Chondrocyte (in vitro differentiated cells): ENCODE measurements around the gene DHCR7. TPM values are rescaled to one million over a fixed set of nuclear protein-coding genes. Genes with fewer than 3 reads are reported as not detected.

ENCODE experiments used
- DNase-seq: peaks from one replicate; pipeline ENCODE4 v3.0.0; 2021; ENCODE audit warnings: mixed read lengths, low spot score
- H3K27ac Mint-ChIP-seq: one replicate; pipeline ENCODE4 v1.8.0; 2021; ENCODE audit warnings: mild to moderate bottlenecking, moderate library complexity, mixed read lengths; ENCODE audit not compliant: unreplicated experiment
- H3K27me3 Mint-ChIP-seq: 2 replicates; pipeline ENCODE4 v1.8.0; 2021; ENCODE audit warnings: low read depth, mixed read lengths
- H3K36me3 Mint-ChIP-seq: 2 replicates; pipeline ENCODE4 v1.8.0; 2021; ENCODE audit warnings: low read depth, mixed read lengths
- H3K4me1 Mint-ChIP-seq: 2 replicates; pipeline ENCODE4 v1.8.0; 2021; ENCODE audit warnings: low read depth, mild to moderate bottlenecking, mixed read lengths
- H3K4me3 Mint-ChIP-seq: one replicate; pipeline ENCODE4 v1.8.0; 2021; ENCODE audit warnings: mild to moderate bottlenecking, moderate library complexity, mixed read lengths; ENCODE audit not compliant: unreplicated experiment
- H3K9me3 Mint-ChIP-seq: 2 replicates; pipeline ENCODE4 v1.8.0; 2021; ENCODE audit warnings: low read depth, mixed read lengths
- total RNA-seq: library from RNA; stranded (reverse); gene quantifications from 3 replicates; pipeline ENCODE4 v1.2.1, GENCODE V29; 2021
- TF ChIP-seq, protein P1 (sequence below): fragments of 200-600 bp; sonication (generic); IDR thresholded peaks from 2 replicates; pipeline ENCODE4 v1.5.0; 2021; ENCODE audit warnings: antibody characterized with exemption, mild to moderate bottlenecking, moderate library complexity

DHCR7 gene
- total RNA-seq, 1 donor from 2014 or later, result 57.5 TPM

- H3K9me3 Mint-ChIP-seq, result no peaks in the 10 kb centered on the region
- no peak overlapping the region for H3K27ac Mint-ChIP-seq
- H3K27me3 Mint-ChIP-seq, result no peaks in the 10 kb centered on the region
- H3K4me1 Mint-ChIP-seq, result no peaks in the 10 kb centered on the region
- H3K4me3 Mint-ChIP-seq, result no peak overlapping the region
- peaks cover 33% of the 10 kb centered on the region for H3K36me3 Mint-ChIP-seq
- TF ChIP-seq, protein P1, sequence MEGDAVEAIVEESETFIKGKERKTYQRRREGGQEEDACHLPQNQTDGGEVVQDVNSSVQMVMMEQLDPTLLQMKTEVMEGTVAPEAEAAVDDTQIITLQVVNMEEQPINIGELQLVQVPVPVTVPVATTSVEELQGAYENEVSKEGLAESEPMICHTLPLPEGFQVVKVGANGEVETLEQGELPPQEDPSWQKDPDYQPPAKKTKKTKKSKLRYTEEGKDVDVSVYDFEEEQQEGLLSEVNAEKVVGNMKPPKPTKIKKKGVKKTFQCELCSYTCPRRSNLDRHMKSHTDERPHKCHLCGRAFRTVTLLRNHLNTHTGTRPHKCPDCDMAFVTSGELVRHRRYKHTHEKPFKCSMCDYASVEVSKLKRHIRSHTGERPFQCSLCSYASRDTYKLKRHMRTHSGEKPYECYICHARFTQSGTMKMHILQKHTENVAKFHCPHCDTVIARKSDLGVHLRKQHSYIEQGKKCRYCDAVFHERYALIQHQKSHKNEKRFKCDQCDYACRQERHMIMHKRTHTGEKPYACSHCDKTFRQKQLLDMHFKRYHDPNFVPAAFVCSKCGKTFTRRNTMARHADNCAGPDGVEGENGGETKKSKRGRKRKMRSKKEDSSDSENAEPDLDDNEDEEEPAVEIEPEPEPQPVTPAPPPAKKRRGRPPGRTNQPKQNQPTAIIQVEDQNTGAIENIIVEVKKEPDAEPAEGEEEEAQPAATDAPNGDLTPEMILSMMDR, result no peak
- peak; percentile 51 for DNase-seq
Measured at GRCh38 chr11:71476926-71477640, 28.9 kb upstream of the DHCR7 start.

GRCh38 chr11:71476031-71476430 lies 27.8 kb upstream of the DHCR7 start:
- Mint-ChIP-seq H3K4me3 (no peak overlapping the region), H3K27ac (no peak overlapping the region), H3K36me3 (peaks cover 31% of the 10 kb centered on the region), H3K4me1 (no peaks in the 10 kb centered on the region), H3K27me3 (no peaks in the 10 kb centered on the region), H3K9me3 (no peaks in the 10 kb centered on the region)
- TF ChIP-seq, protein P1, result no peak
- no peak for DNase-seq

DNA sequence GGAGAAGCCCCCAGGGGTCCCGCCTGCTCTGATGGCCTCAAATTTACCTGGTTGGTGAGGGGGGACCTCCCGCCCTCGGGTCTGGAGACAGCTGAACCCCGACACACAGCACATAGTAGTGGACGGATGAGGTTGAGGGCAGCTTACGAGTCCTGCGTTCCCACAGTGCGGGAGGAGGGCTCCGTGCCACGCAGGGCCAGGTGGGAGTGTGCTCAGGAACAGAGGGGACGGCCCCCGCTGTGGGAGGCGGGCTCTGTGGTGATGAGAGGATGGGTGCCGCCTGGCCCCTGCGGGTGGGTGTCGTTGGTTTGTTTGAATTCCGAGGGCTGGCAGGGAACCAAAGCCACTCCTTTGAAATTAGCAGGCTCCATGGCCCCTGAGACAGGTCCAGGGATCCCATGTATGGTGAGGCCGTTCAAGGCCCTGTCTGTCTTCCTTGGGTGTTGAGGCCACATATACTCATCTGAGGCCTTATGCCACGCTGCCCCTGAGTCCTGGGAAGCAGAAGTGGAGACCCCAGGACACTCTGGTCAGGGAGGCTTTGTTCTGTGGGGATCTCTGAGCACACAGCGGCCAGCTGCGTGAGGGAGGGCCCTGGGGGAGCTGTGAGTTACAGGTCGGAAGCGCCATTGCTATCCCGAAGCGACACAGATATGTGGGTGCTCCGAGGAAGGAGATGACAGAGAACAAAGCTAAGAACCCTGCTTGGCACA lies 26.7 kb upstream of the DHCR7 start:
- DNase-seq, result peak; percentile 80
- Mint-ChIP-seq H3K4me1 (no peaks in the 10 kb centered on the region), H3K9me3 (no peaks in the 10 kb centered on the region), H3K36me3 (peaks cover 30% of the 10 kb centered on the region), H3K27me3 (no peaks in the 10 kb centered on the region), H3K27ac (no peak overlapping the region), H3K4me3 (no peak overlapping the region)
- TF ChIP-seq, protein P1, result no peak

- no peaks in the 10 kb centered on the region for H3K4me1 Mint-ChIP-seq
- TF ChIP-seq, protein P1, result no peak
- H3K4me3 Mint-ChIP-seq, result no peak overlapping the region
- H3K27ac Mint-ChIP-seq, result no peak overlapping the region
- H3K36me3 Mint-ChIP-seq, result peaks cover 23% of the 10 kb centered on the region
- DNase-seq, result peak; percentile 68
- H3K27me3 Mint-ChIP-seq, result no peaks in the 10 kb centered on the region
- H3K9me3 Mint-ChIP-seq, result no peaks in the 10 kb centered on the region
Measured at GRCh38 chr11:71474141-71474770, 26.1 kb upstream of the DHCR7 start.

DNA sequence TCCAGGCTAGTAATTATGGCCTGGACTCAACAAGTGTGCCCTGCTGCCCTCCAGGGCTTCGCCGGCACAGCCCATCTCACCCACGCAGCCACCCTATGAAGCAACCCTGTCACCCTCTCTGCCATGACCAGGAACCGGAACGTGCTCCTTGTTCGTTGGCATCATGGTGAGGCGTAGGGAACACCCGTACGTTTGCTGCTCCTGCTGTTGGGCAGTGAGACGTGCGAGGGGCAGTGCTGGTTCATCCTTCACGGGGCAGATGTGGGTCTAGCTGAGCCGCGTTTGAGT lies 25.5 kb upstream of the DHCR7 start:
- H3K4me3 Mint-ChIP-seq, result no peak overlapping the region
- no peaks in the 10 kb centered on the region for H3K9me3 Mint-ChIP-seq
- no peaks in the 10 kb centered on the region for H3K27me3 Mint-ChIP-seq
- TF ChIP-seq, protein P1, result no peak
- no peak overlapping the region for H3K27ac Mint-ChIP-seq
- H3K36me3 Mint-ChIP-seq, result peaks cover 23% of the 10 kb centered on the region
- H3K4me1 Mint-ChIP-seq, result no peaks in the 10 kb centered on the region
- DNase-seq, result peak; percentile 63
